SK-N-SH (cell line): ENCODE data around the gene ETDC. TPM values are rescaled to one million over a fixed set of nuclear protein-coding genes. Genes with fewer than 3 reads are reported as not detected.

Experiments
- CTCF ChIA-PET: fragments of 300-600, 350-600 bp; formaldehyde crosslinking; extraction: SDS; loops from one replicate; lab custom pipeline; 2021; lab: Yijun Ruan, JAX
- POLR2A ChIA-PET: fragments of 350-600 bp; sonication (Branson Sonifier 250); formaldehyde crosslinking; extraction: SDS; loops from one replicate; lab custom pipeline; 2020; ENCODE audit warnings: antibody characterized with exemption, inconsistent platforms; lab: Yijun Ruan, JAX
- DNase-seq: peaks from one replicate; pipeline ENCODE4 v3.0.0; 2012
- H2AFZ ChIP-seq: fragments of 200-600 bp; sonication (generic); 2 replicates; pipeline ENCODE4 v1.8.1; 2016; ENCODE audit warnings: antibody characterized with exemption, mild to moderate bottlenecking, low read depth
- H3F3A ChIP-seq: fragments of 200-600 bp; sonication (generic); replicated peaks from 2 replicates; pipeline ENCODE3; 2016; ENCODE audit warnings: antibody characterized with exemption, mild to moderate bottlenecking; ENCODE audit not compliant: insufficient read depth
- H3K27ac ChIP-seq, 2 experiments: fragments of 200-500 bp in 1 of 2; fragments of 200-600 bp in 1 of 2; sonication (Bioruptor generic) in 1 of 2; sonication (generic), shearing (Covaris generic) in 1 of 2; 2 replicates each; pipeline versions ENCODE4 v1.5.1 to v1.6.1; 2014 to 2016; ENCODE audit warnings: low read depth in 2 of 2, inconsistent platforms in 1 of 2, low read length in 1 of 2, mild to moderate bottlenecking in 1 of 2, mixed read lengths in 1 of 2
- H3K27me3 ChIP-seq: fragments of 200-600 bp; sonication (generic), shearing (Covaris generic); 2 replicates; pipeline ENCODE4 v1.6.1; 2016; ENCODE audit warnings: mixed run types; ENCODE audit not compliant: insufficient read depth
- H3K36me3 ChIP-seq, 2 experiments: fragments of 200-500 bp in 1 of 2; fragments of 200-600 bp in 1 of 2; sonication (Bioruptor generic) in 1 of 2; sonication (generic) in 1 of 2; replicated peaks in 1 of 2; 2 replicates each; pipeline versions ENCODE3 to v1.5.1; 2014 to 2016; ENCODE audit warnings: low read length in 1 of 2, mild to moderate bottlenecking in 1 of 2; ENCODE audit not compliant: insufficient read depth in 2 of 2, control insufficient read depth in 1 of 2
- H3K4me1 ChIP-seq, 2 experiments: fragments of 200-500 bp in 1 of 2; fragments of 200-600 bp in 1 of 2; sonication (Bioruptor generic) in 1 of 2; sonication (generic), shearing (Covaris generic) in 1 of 2; 2 replicates each; pipeline versions ENCODE4 v1.5.1 to v1.6.1; 2014 to 2016; ENCODE audit warnings: low read depth in 1 of 2, low read length in 1 of 2, mixed run types in 1 of 2; ENCODE audit not compliant: insufficient read depth in 2 of 2, control insufficient read depth in 1 of 2
- H3K4me2 ChIP-seq: fragments of 200-600 bp; sonication (generic), shearing (Covaris generic); 2 replicates; pipeline ENCODE4 v1.6.1; 2017; ENCODE audit warnings: mixed run types
- H3K4me3 ChIP-seq, 2 experiments: fragments of 200-500 bp in 1 of 2; fragments of 200-600 bp in 1 of 2; sonication (Bioruptor generic) in 1 of 2; sonication (generic), shearing (Covaris generic) in 1 of 2; 2 replicates each; pipeline versions ENCODE4 v1.5.1 to v1.8.1; 2014 to 2016; ENCODE audit warnings: low read depth in 2 of 2, inconsistent platforms in 1 of 2, low read length in 1 of 2, mild to moderate bottlenecking in 1 of 2, mixed read lengths in 1 of 2, moderate library complexity in 1 of 2
- H3K79me2 ChIP-seq: fragments of 200-600 bp; sonication (generic); 2 replicates; pipeline ENCODE4 v1.8.1; 2017; ENCODE audit warnings: mild to moderate bottlenecking; ENCODE audit not compliant: insufficient read depth
- H3K9ac ChIP-seq: fragments of 200-600 bp; sonication (generic); 2 replicates; pipeline ENCODE4 v1.6.1; 2017; ENCODE audit warnings: mixed run types
- H3K9me2 ChIP-seq: fragments of 200-600 bp; sonication (generic); 2 replicates; pipeline ENCODE4 v1.6.1; 2017; ENCODE audit warnings: mixed run types
- H3K9me3 ChIP-seq: fragments of 200-600 bp; sonication (generic); 2 replicates; pipeline ENCODE4 v1.6.1; 2017; ENCODE audit warnings: mixed run types, mild to moderate bottlenecking, moderate library complexity
- H4K20me1 ChIP-seq: fragments of 200-600 bp; sonication (generic); 2 replicates; pipeline ENCODE4 v1.6.1; 2017; ENCODE audit warnings: mild to moderate bottlenecking, mixed run types; ENCODE audit not compliant: insufficient read depth
- CHD2 ChIP-seq: fragments of 150-350 bp; IDR thresholded peaks from 2 replicates; pipeline ENCODE4 v1.6.1; 2018; ENCODE audit warnings: low read length; ENCODE audit not compliant: partially characterized antibody
- CTCF ChIP-seq: fragments of 200-600 bp; sonication (generic); IDR thresholded peaks from 2 replicates; pipeline ENCODE4 v1.6.1; 2017; ENCODE audit warnings: antibody characterized with exemption, mild to moderate bottlenecking, moderate library complexity
- ELF1 ChIP-seq: IDR thresholded peaks from 2 replicates; pipeline ENCODE4 v1.4.0; 2012
- EZH2phosphoT487 ChIP-seq: fragments of 200-600 bp; sonication (generic); IDR thresholded peaks from 2 replicates; pipeline ENCODE4 v1.6.1; 2017; ENCODE audit warnings: low read depth, mixed run types, mild to moderate bottlenecking, antibody characterized with exemption, moderate library complexity, borderline replicate concordance
- FOSL2 ChIP-seq: IDR thresholded peaks from 2 replicates; pipeline ENCODE4 v1.4.0; 2012; ENCODE audit warnings: low read depth, mild to moderate bottlenecking, moderate library complexity, borderline replicate concordance
- FOXM1 ChIP-seq: IDR thresholded peaks from 2 replicates; pipeline ENCODE4 v1.4.0; 2012; ENCODE audit warnings: low read depth, mild to moderate bottlenecking
- GABPA ChIP-seq: IDR thresholded peaks from 2 replicates; pipeline ENCODE4 v1.4.0; 2012; ENCODE audit warnings: low read depth, mild to moderate bottlenecking
- GATA2 ChIP-seq: sonication (generic); formaldehyde crosslinking; IDR thresholded peaks from 2 replicates; pipeline ENCODE4 v1.5.0; 2020; ENCODE audit warnings: mild to moderate bottlenecking, missing genetic modification reagents
- MEF2A ChIP-seq: IDR thresholded peaks from 2 replicates; pipeline ENCODE4 v1.4.0; 2012; ENCODE audit warnings: low read depth, borderline replicate concordance
- MXI1 ChIP-seq: IDR thresholded peaks from 2 replicates; pipeline ENCODE4 v1.6.1; 2012; ENCODE audit warnings: mild to moderate bottlenecking, low read depth, low read length, improper control_type of control experiment
- NFIC ChIP-seq: IDR thresholded peaks from 2 replicates; pipeline ENCODE4 v1.4.0; 2012; ENCODE audit warnings: borderline replicate concordance
- POLR2AphosphoS5 ChIP-seq: IDR thresholded peaks from 2 replicates; pipeline ENCODE4 v1.6.1; 2012; ENCODE audit warnings: low read depth, low read length
- RAD21 ChIP-seq: IDR thresholded peaks from 2 replicates; pipeline ENCODE4 v1.6.1; 2012; ENCODE audit warnings: mild to moderate bottlenecking, low read length
- RFX5 ChIP-seq: IDR thresholded peaks from 2 replicates; pipeline ENCODE4 v1.6.1; 2012; ENCODE audit warnings: mild to moderate bottlenecking, improper control_type of control experiment, low read length
- RXRA ChIP-seq: IDR thresholded peaks from 2 replicates; pipeline ENCODE4 v1.4.0; 2012; ENCODE audit warnings: low read depth, mild to moderate bottlenecking, borderline replicate concordance
- SIN3A ChIP-seq: IDR thresholded peaks from 2 replicates; pipeline ENCODE4 v1.6.1; 2012; ENCODE audit warnings: low read depth, mild to moderate bottlenecking, low read length, moderate library complexity, borderline replicate concordance
- SMC3 ChIP-seq: IDR thresholded peaks from 2 replicates; pipeline ENCODE4 v1.6.1; 2012; ENCODE audit warnings: low read depth, low read length, improper control_type of control experiment
- TAF1 ChIP-seq: IDR thresholded peaks from 2 replicates; pipeline ENCODE4 v1.6.1; 2012; ENCODE audit warnings: low read depth, mild to moderate bottlenecking, low read length, moderate library complexity, borderline replicate concordance
- TCF12 ChIP-seq: IDR thresholded peaks from 2 replicates; pipeline ENCODE4 v1.4.0; 2012
- USF1 ChIP-seq: IDR thresholded peaks from 2 replicates; pipeline ENCODE4 v1.4.0; 2012; ENCODE audit warnings: low read depth, borderline replicate concordance
- YY1 ChIP-seq: IDR thresholded peaks from 2 replicates; pipeline ENCODE4 v1.4.0; 2012; ENCODE audit warnings: low read depth, mild to moderate bottlenecking
- WGBS: methylation state at CpG from one replicate; pipeline ENCODE4 v1.1.6; 2017; ENCODE audit warnings: low lambda C conversion rate; 5-methylcytosine and 5-hydroxymethylcytosine counted together
- polyA plus RNA-seq, 3 experiments: library from polyadenylated mRNA; depleted of rRNA; stranded (reverse); fragments of >200 nt; gene quantifications; 2 replicates each; pipeline ENCODE4 v1.2.3, GENCODE V29; 2012
- TF ChIP-seq, protein P1 (sequence below): IDR thresholded peaks from 2 replicates; pipeline ENCODE4 v1.4.0; 2012; ENCODE audit warnings: low read depth
- TF ChIP-seq, protein P2 (sequence below): IDR thresholded peaks from 2 replicates; pipeline ENCODE4; 2012

ETDC gene
- polyA plus RNA-seq, 1 of the 3 experiments (the other 2 are of a cell fraction), result not detected

DNA sequence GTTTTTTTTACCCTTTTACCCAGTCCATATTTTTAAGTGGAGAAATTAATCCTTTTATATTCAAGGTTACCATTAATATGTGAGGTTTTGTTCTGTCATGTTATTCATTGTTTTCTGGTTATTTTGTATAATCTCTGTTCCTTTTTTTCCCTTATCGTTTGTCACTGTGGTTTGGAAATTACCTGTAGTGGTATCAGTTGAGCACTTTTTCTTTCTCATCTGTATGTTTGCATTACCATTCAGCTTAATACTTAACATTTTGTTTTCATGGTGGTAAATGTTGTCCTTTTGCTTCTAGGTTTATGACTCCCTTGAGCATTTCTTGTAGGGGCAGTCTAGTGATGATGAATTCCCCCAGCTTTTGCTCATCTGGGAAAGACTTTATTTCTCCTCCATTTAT, 6.6 kb downstream of the ETDC start:
- no peak for DNase-seq
- H3K9ac ChIP-seq, result no peak overlapping the region
- no peaks in the 10 kb centered on the region for H3F3A ChIP-seq
- no peaks in the 10 kb centered on the region for H3K4me1 ChIP-seq
- no peaks in the 10 kb centered on the region for H3K36me3 ChIP-seq
- ChIA-PET POLR2A (no interaction called here), CTCF (no interaction called here)
- H3K9me3 ChIP-seq, result no peaks in the 10 kb centered on the region
- no peak overlapping the region for H3K4me3 ChIP-seq
- H3K4me2 ChIP-seq, result no peak overlapping the region
- H3K27ac ChIP-seq, result no peak overlapping the region
- H4K20me1 ChIP-seq, result no peaks in the 10 kb centered on the region
- no peaks in the 10 kb centered on the region for H3K79me2 ChIP-seq
- no peak for TF ChIP-seq EZH2phosphoT487
- TF ChIP-seq SMC3, result no peak
- no peak for TF ChIP-seq TAF1
- TF ChIP-seq FOSL2, result no peak
- no peak for TF ChIP-seq POLR2AphosphoS5
- no peak for TF ChIP-seq TCF12
- TF ChIP-seq, protein P1, sequence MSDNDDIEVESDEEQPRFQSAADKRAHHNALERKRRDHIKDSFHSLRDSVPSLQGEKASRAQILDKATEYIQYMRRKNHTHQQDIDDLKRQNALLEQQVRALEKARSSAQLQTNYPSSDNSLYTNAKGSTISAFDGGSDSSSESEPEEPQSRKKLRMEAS, result no peak
- TF ChIP-seq MEF2A, result no peak
- no peak for TF ChIP-seq GABPA
- no peak for TF ChIP-seq FOXM1
- TF ChIP-seq ELF1, result no peak
- TF ChIP-seq SIN3A, result no peak
- no peak for TF ChIP-seq RFX5
- no peak for TF ChIP-seq GATA2
- H3K9me2 ChIP-seq, result no peaks in the 10 kb centered on the region; the same call in 1 of the 2 replicates
- H3K27me3 ChIP-seq, result no peaks in the 10 kb centered on the region
- no peak overlapping the region for H2AFZ ChIP-seq
- 37% methylated on average over 1 of the region's 1 CpG for WGBS

- Histone ChIP-seq H3K4me3 (no peak overlapping the region), H3K36me3 (no peaks in the 10 kb centered on the region), H3F3A (no peaks in the 10 kb centered on the region), H3K27me3 (no peaks in the 10 kb centered on the region), H3K9me3 (no peaks in the 10 kb centered on the region), H3K27ac (no peak overlapping the region), H3K9ac (no peak overlapping the region), H3K4me2 (no peak overlapping the region), H3K4me1 (no peaks in the 10 kb centered on the region), H2AFZ (no peak overlapping the region), H3K9me2 (no peaks in the 10 kb centered on the region), H4K20me1 (no peaks in the 10 kb centered on the region), H3K79me2 (no peaks in the 10 kb centered on the region)
- no peak for TF ChIP-seq NFIC
- no peak for TF ChIP-seq RXRA
- TF ChIP-seq CTCF, result no peak
- TF ChIP-seq USF1, result no peak
- no peak for TF ChIP-seq FOXM1
- TF ChIP-seq YY1, result no peak
- TF ChIP-seq GATA2, result no peak
- TF ChIP-seq MEF2A, result no peak
- no peak for TF ChIP-seq GABPA
- no peak for TF ChIP-seq FOSL2
- TF ChIP-seq RAD21, result no peak
- no peak for TF ChIP-seq ELF1
- TF ChIP-seq, protein P2, sequence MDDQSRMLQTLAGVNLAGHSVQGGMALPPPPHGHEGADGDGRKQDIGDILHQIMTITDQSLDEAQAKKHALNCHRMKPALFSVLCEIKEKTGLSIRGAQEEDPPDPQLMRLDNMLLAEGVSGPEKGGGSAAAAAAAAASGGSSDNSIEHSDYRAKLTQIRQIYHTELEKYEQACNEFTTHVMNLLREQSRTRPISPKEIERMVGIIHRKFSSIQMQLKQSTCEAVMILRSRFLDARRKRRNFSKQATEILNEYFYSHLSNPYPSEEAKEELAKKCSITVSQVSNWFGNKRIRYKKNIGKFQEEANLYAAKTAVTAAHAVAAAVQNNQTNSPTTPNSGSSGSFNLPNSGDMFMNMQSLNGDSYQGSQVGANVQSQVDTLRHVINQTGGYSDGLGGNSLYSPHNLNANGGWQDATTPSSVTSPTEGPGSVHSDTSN, result no peak
- no peak for TF ChIP-seq SMC3
- no peak for TF ChIP-seq SIN3A
- TF ChIP-seq MXI1, result no peak
- TF ChIP-seq RFX5, result no peak
- TF ChIP-seq EZH2phosphoT487, result no peak
- TF ChIP-seq TCF12, result no peak
- no peak for TF ChIP-seq CHD2
- no peak for DNase-seq
- CTCF ChIA-PET, result no interaction called here
- POLR2A ChIA-PET, result no interaction called here
- WGBS, result 48% methylated on average over 5 of the region's 5 CpGs
These were observed 15.2 kb downstream of the ETDC start for GRCh38 chrX:135324463-135324862.
